ENCODE data around the gene FAM78A.

DNA sequence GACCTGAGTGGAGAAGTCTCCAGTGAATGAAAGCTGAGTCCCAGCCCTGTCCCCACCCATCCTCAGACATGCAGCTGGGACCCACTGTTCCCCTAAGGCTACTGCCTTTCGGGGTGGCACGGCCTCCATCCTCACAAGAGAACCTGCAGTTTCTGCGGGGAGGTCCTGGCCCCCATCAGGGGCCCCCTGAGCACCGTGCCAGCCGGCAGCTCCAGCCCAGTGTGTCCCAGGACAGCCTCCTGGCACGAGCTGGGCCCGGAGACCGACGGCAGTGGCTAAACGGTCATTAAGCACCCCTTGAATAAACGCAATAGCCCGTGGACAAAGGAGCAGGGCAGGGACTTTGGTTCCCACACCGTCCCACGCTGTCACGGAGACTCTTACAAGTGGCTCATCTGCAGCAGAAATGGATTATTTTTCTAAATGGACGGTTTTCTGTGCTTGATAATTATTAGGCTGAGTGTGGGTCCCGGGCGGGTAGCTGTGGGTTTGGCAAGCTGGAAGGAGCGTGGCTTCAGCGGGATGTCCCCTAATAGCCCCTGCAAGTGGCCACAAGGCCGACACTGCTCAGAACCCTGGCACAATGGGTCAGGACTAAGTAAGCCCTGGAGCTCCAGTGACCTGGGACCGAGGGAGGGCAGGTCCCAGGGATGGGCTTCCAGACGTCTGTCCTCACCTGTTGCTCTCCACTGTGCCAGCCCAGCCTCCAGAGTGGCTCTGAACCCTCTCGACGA is 17.4 kb downstream of the FAM78A start:
- TF ChIP-seq, protein P1, sequence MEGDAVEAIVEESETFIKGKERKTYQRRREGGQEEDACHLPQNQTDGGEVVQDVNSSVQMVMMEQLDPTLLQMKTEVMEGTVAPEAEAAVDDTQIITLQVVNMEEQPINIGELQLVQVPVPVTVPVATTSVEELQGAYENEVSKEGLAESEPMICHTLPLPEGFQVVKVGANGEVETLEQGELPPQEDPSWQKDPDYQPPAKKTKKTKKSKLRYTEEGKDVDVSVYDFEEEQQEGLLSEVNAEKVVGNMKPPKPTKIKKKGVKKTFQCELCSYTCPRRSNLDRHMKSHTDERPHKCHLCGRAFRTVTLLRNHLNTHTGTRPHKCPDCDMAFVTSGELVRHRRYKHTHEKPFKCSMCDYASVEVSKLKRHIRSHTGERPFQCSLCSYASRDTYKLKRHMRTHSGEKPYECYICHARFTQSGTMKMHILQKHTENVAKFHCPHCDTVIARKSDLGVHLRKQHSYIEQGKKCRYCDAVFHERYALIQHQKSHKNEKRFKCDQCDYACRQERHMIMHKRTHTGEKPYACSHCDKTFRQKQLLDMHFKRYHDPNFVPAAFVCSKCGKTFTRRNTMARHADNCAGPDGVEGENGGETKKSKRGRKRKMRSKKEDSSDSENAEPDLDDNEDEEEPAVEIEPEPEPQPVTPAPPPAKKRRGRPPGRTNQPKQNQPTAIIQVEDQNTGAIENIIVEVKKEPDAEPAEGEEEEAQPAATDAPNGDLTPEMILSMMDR (conservative IDR thresholded peaks at IDR 0.05) = no peak
- TF ChIP-seq ZFX (IDR thresholded peaks at IDR 0.05) = no peak
